Stomach (tissue), 9 donors: ENCODE data around the gene ANKRD65. TPM values are rescaled to one million over a fixed set of nuclear protein-coding genes. Genes with fewer than 3 reads are reported as not detected.

Experiments
- DNase-seq, 2 donors: peaks; one replicate each; pipeline versions ENCODE4 v3.0.0 to v3.0.0-alpha.2; 2013 to 2019
- H3K27ac ChIP-seq, 5 donors: fragments of 200-600 bp in 4 of 5; sonication (generic) in 4 of 5; one replicate each; pipeline ENCODE4 v1.5.1; 2013 to 2019; ENCODE audit warnings: mild to moderate bottlenecking in 1 of 5, moderate library complexity in 1 of 5
- H3K27me3 ChIP-seq, 3 donors: fragments of 200-600 bp; sonication (generic); one replicate each; pipeline ENCODE4 v1.5.1; 2017 to 2019; ENCODE audit warnings: mixed run types in 1 of 3
- H3K36me3 ChIP-seq, 4 donors: fragments of 200-600 bp; sonication (generic); 1 replicate in 3 of 4; 2 replicates in 1 of 4; pipeline ENCODE4 v1.5.1; 2016 to 2019
- H3K4me1 ChIP-seq, 4 donors: fragments of 200-600 bp; sonication (generic); one replicate each; pipeline ENCODE4 v1.5.1; 2016 to 2019
- H3K4me3 ChIP-seq, 4 donors: fragments of 200-600 bp; sonication (generic) in 3 of 4; one replicate each; pipeline ENCODE4 v1.5.1; 2016 to 2019; ENCODE audit warnings: mild to moderate bottlenecking in 1 of 4
- H3K9me3 ChIP-seq, 4 donors: fragments of 200-600 bp; sonication (generic); one replicate each; pipeline ENCODE4 v1.5.1; 2016 to 2019
- CTCF ChIP-seq, 7 experiments: fragments of 450-650 bp in 4 of 7; fragments of 200-600 bp in 3 of 7; sonication (generic) in 3 of 7; IDR thresholded peaks; one replicate each; pipeline ENCODE4 v1.5.1; 2016 to 2019; ENCODE audit warnings: antibody characterized with exemption in 7 of 7, control low read depth in 2 of 7, mild to moderate bottlenecking in 1 of 7
- EP300 ChIP-seq: sonication (generic); formaldehyde crosslinking; IDR thresholded peaks from one replicate; pipeline ENCODE4 v1.6.1; 2017; ENCODE audit warnings: antibody characterized with exemption
- POLR2A ChIP-seq, 4 donors: fragments of 450-650 bp; IDR thresholded peaks; one replicate each; pipeline ENCODE4 v1.6.1; 2016; ENCODE audit warnings: antibody characterized with exemption in 4 of 4, control low read depth in 2 of 4, mild to moderate bottlenecking in 1 of 4, moderate library complexity in 1 of 4
- POLR2AphosphoS5 ChIP-seq, 3 donors: sonication (generic); formaldehyde crosslinking; IDR thresholded peaks; one replicate each; pipeline ENCODE4 v1.6.1; 2016; ENCODE audit warnings: antibody characterized with exemption in 3 of 3
- WGBS, 5 donors: extraction: QIAGEN DNeasy Blood & Tissue Kit in 3 of 5; methylation state at CpG; one replicate each; pipeline versions ENCODE4 v1.1.5 to v1.1.7; 2013 to 2018; 5-methylcytosine and 5-hydroxymethylcytosine counted together
- intact Hi-C: fragments of 100-400 bp; cut with DNase I; formaldehyde crosslinking; loops from one replicate; pipeline ENCODE4 v1.15.1; 2023; ENCODE audit warnings: low total_unique reads
- polyA plus RNA-seq, 3 donors: library from polyadenylated mRNA; stranded (reverse); fragments of 200-250 nt; gene quantifications; one replicate each; pipeline ENCODE4 v1.2.3, GENCODE V29; 2013
- total RNA-seq, 5 donors: library from RNA; depleted of rRNA; stranded (reverse); fragments of >200 nt; gene quantifications; one replicate each; pipeline versions ENCODE4 v1.1.0 to v1.2.3, GENCODE V29; 2014 to 2016
- donor health status: healthy with polysubstance abuse.
- donor health status: Bipolar disorder and iron deficiency.
- donor health status: healthy.

ANKRD65 gene
- total and polyA plus RNA-seq, 8 donors, result 0.89 to 13.6 (median 8.7) TPM; not detected in 1

GRCh38 chr1:1437904-1438376 lies 16.9 kb upstream of the ANKRD65 start:
- intact Hi-C loops, result no loop called here
- DNase-seq, result peak; percentile 73 to 88
- Histone ChIP-seq H3K4me1 (peaks cover 70 to 87% (median 73%) of the 10 kb centered on the region in 4 donors), H3K27me3 (peaks cover 0 to 33% (median 7%) of the 10 kb centered on the region in 3 donors), H3K9me3 (no peaks in the 10 kb centered on the region), H3K36me3 (peaks cover 0 to 11% (median 6%) of the 10 kb centered on the region in 4 donors), H3K27ac (peak overlapping the region; percentile 16 to 92 (median 38)), H3K4me3 (peak overlapping the region in 3 of 4 donors; percentile 11 to 64 (median 54))
- TF ChIP-seq POLR2AphosphoS5 (IDR thresholded peaks at IDR 0.05) (peak in 2 of 3 donors; percentile 24 to 46), POLR2A (IDR thresholded peaks at IDR 0.05) (no peak), CTCF (IDR thresholded peaks at IDR 0.05) (peak in 1 of 7 experiments; percentile 19), EP300 (no peak)
- 24 to 40% (median 32%) methylated on average over 6 to 11 of the region's 11 CpGs for WGBS, 5 donors

GRCh38 chr1:1437033-1437903 lies 16.2 kb upstream of the ANKRD65 start:
- 24 to 51% (median 42%) methylated on average over 11 to 31 of the region's 31 CpGs for WGBS, 5 donors
- peaks cover 77 to 91% (median 80%) of the 10 kb centered on the region in 4 donors for H3K4me1 ChIP-seq
- H3K9me3 ChIP-seq, result no peaks in the 10 kb centered on the region
- TF ChIP-seq CTCF (IDR thresholded peaks at IDR 0.05) (no peak), POLR2A (IDR thresholded peaks at IDR 0.05) (no peak), POLR2AphosphoS5 (IDR thresholded peaks at IDR 0.05) (no peak), EP300 (no peak)
- peak in 1 of 2 donors; percentile 34 for DNase-seq
- peaks cover 0 to 11% (median 6%) of the 10 kb centered on the region in 4 donors for H3K36me3 ChIP-seq
- intact Hi-C loops, result no loop called here
- H3K4me3 ChIP-seq, result peak overlapping the region; percentile 54 to 64 (median 58)
- H3K27me3 ChIP-seq, result peaks cover 0 to 33% (median 7%) of the 10 kb centered on the region in 3 donors
- H3K27ac ChIP-seq, result peak overlapping the region; percentile 16 to 92 (median 38)

GRCh38 chr1:1436630-1437032 lies 15.6 kb upstream of the ANKRD65 start:
- WGBS, 5 donors, result 45 to 74% (median 51%) methylated on average over 3 to 7 of the region's 7 CpGs
- TF ChIP-seq CTCF (IDR thresholded peaks at IDR 0.05) (no peak), POLR2AphosphoS5 (IDR thresholded peaks at IDR 0.05) (no peak), POLR2A (IDR thresholded peaks at IDR 0.05) (no peak), EP300 (no peak)
- Histone ChIP-seq H3K27me3 (peaks cover 0 to 33% (median 7%) of the 10 kb centered on the region in 3 donors), H3K27ac (peak overlapping the region in 4 of 5 donors; percentile 46 to 92 (median 80)), H3K9me3 (no peaks in the 10 kb centered on the region), H3K4me3 (peak overlapping the region; percentile 54 to 64 (median 58)), H3K4me1 (peaks cover 83 to 91% (median 86%) of the 10 kb centered on the region in 4 donors), H3K36me3 (peaks cover 0 to 11% (median 6%) of the 10 kb centered on the region in 4 donors)
- intact Hi-C loops, result no loop called here
- no peak for DNase-seq

- Histone ChIP-seq H3K4me3 (peak overlapping the region; percentile 54 to 64 (median 58)), H3K9me3 (no peaks in the 10 kb centered on the region), H3K4me1 (peaks cover 83 to 91% (median 86%) of the 10 kb centered on the region in 4 donors), H3K27ac (peak overlapping the region; percentile 46 to 92 (median 90)), H3K27me3 (peaks cover 0 to 33% (median 7%) of the 10 kb centered on the region in 3 donors), H3K36me3 (peaks cover 0 to 11% (median 6%) of the 10 kb centered on the region in 4 donors)
- TF ChIP-seq POLR2AphosphoS5 (IDR thresholded peaks at IDR 0.05) (no peak), EP300 (no peak), POLR2A (IDR thresholded peaks at IDR 0.05) (no peak), CTCF (IDR thresholded peaks at IDR 0.05) (no peak)
- 5 to 12% (median 7%) methylated on average over 15 to 40 of the region's 40 CpGs for WGBS, 5 donors
- intact Hi-C loops, result no loop called here
- peak in 1 of 2 donors; percentile 29 for DNase-seq
Observed at GRCh38 chr1:1435911-1436629, 15.0 kb upstream of the ANKRD65 start.
